Keratinocyte (primary cell): ENCODE data around the gene CCDC170. TPM values are rescaled to one million over a fixed set of nuclear protein-coding genes. Genes with fewer than 3 reads are reported as not detected.
A peak's percentile ranks its signal among the peaks of the same experiment; 100 is the strongest.
"Not testable (repeated sequence)": the region's sequence is repeated elsewhere in the genome, so short reads cannot be mapped to it uniquely, and the experiment has no call there.

Source experiments
- DNase-seq: peaks from one replicate; pipeline ENCODE4 v3.0.0-alpha.2; 2011; ENCODE audit warnings: low read depth, missing footprints, low spot score
- FAIRE-seq: peaks from 2 replicates; lab custom pipeline; 2011; peaks lifted over from hg19 to GRCh38; lab: Jason Lieb, UNC
- H2AFZ ChIP-seq: 2 replicates; pipeline ENCODE4 v1.6.0; 2012; ENCODE audit warnings: low read length, control low read depth, inconsistent platforms; ENCODE audit not compliant: control insufficient read depth
- H3K27ac ChIP-seq: 2 replicates; pipeline ENCODE4 v1.5.1; 2011; ENCODE audit warnings: low read length; ENCODE audit not compliant: control insufficient read depth, insufficient read depth
- H3K27me3 ChIP-seq: 3 replicates; pipeline ENCODE4 v1.6.0; 2011; ENCODE audit warnings: low read length; ENCODE audit not compliant: control insufficient read depth, insufficient read depth; ENCODE audit errors: extremely low read depth
- H3K36me3 ChIP-seq, 2 experiments: 2 replicates in 1 of 2; 3 replicates in 1 of 2; pipeline ENCODE4 v1.5.1; 2011; ENCODE audit warnings: low read length in 2 of 2, mild to moderate bottlenecking in 1 of 2; ENCODE audit not compliant: control insufficient read depth in 2 of 2, insufficient read depth in 2 of 2; ENCODE audit errors: extremely low read depth in 1 of 2
- H3K4me1 ChIP-seq: 3 replicates; pipeline ENCODE4 v1.5.1; 2011; ENCODE audit warnings: low read length; ENCODE audit not compliant: control insufficient read depth, insufficient read depth; ENCODE audit errors: extremely low read depth
- H3K4me2 ChIP-seq: 3 replicates; pipeline ENCODE4 v1.6.0; 2011; ENCODE audit warnings: low read depth, low read length; ENCODE audit not compliant: control insufficient read depth, insufficient read depth; ENCODE audit errors: extremely low read depth
- H3K4me3 ChIP-seq, 3 experiments: fragments of 200-600 bp in 1 of 3; sonication (generic) in 1 of 3; 2 replicates in 2 of 3; 3 replicates in 1 of 3; pipeline ENCODE4 v1.5.1; 2011 to 2016; ENCODE audit warnings: low read length in 3 of 3, mild to moderate bottlenecking in 3 of 3, control low read depth in 2 of 3, inconsistent platforms in 1 of 3, low read depth in 1 of 3, mixed read lengths in 1 of 3, mixed run types in 1 of 3, moderate library complexity in 1 of 3; ENCODE audit not compliant: control insufficient read depth in 2 of 3, insufficient read depth in 2 of 3; ENCODE audit errors: extremely low read depth in 1 of 3
- H3K79me2 ChIP-seq: 2 replicates; pipeline ENCODE4 v1.6.0; 2012; ENCODE audit warnings: low read length; ENCODE audit not compliant: control insufficient read depth, insufficient read depth
- H3K9ac ChIP-seq: 3 replicates; pipeline ENCODE4 v1.6.0; 2011; ENCODE audit warnings: low read length; ENCODE audit not compliant: control insufficient read depth, insufficient read depth; ENCODE audit errors: extremely low read depth
- H3K9me1 ChIP-seq: 3 replicates; pipeline ENCODE4 v1.6.0; 2011; ENCODE audit warnings: low read length; ENCODE audit not compliant: control insufficient read depth, insufficient read depth; ENCODE audit errors: extremely low read depth
- H3K9me3 ChIP-seq: 2 replicates; pipeline ENCODE4 v1.5.1; 2012; ENCODE audit warnings: low read depth, low read length; ENCODE audit not compliant: control insufficient read depth
- H4K20me1 ChIP-seq: 3 replicates; pipeline ENCODE4 v1.6.0; 2011; ENCODE audit warnings: low read length; ENCODE audit not compliant: control insufficient read depth, insufficient read depth; ENCODE audit errors: extremely low read depth
- CTCF ChIP-seq, 3 experiments: IDR thresholded peaks in 1 of 3; conservative IDR thresholded peaks in 1 of 3; optimal IDR thresholded peaks in 1 of 3; 2 replicates in 2 of 3; 3 replicates in 1 of 3; pipeline versions ENCODE3 to v1.5.1; 2011; ENCODE audit warnings: low read length in 3 of 3, mild to moderate bottlenecking in 3 of 3, moderate library complexity in 2 of 3, control low read depth in 1 of 3, inconsistent platforms in 1 of 3; ENCODE audit not compliant: insufficient read depth in 2 of 3; ENCODE audit errors: extremely low read depth in 1 of 3
- EZH2 ChIP-seq: IDR thresholded peaks from one replicate; pipeline ENCODE4 v1.6.1; 2012; ENCODE audit warnings: inconsistent platforms, mild to moderate bottlenecking, low read length, moderate library complexity
- dilution Hi-C: fragments of 300-500 bp; cut with MboI; formaldehyde crosslinking; loops from one replicate; pipeline ENCODE4 v1.7.0; 2020; ENCODE audit warnings: low sequenced_read_pairs; ENCODE audit not compliant: extremely low pct_ligation_motif_present
- polyA plus RNA-seq, 5 experiments: library from polyadenylated mRNA; depleted of rRNA in 3 of 5; stranded (reverse) in 3 of 5; stranded (forward) in 1 of 5; unstranded in 1 of 5; fragments of >200 nt; gene quantifications; 1 replicate in 1 of 5; 2 replicates in 3 of 5; 3 replicates in 1 of 5; pipeline versions ENCODE4 v1.2.1 to v1.2.3, GENCODE V29; 2011 to 2012; ENCODE audit warnings: missing spikeins in 2 of 5, low read depth in 1 of 5, low replicate concordance in 1 of 5

Gene CCDC170
- polyA plus RNA-seq, 1 donor (not counting 4 experiments of a cell fraction or from before 2014, with no cell fraction given) = 0.10 TPM

DNA sequence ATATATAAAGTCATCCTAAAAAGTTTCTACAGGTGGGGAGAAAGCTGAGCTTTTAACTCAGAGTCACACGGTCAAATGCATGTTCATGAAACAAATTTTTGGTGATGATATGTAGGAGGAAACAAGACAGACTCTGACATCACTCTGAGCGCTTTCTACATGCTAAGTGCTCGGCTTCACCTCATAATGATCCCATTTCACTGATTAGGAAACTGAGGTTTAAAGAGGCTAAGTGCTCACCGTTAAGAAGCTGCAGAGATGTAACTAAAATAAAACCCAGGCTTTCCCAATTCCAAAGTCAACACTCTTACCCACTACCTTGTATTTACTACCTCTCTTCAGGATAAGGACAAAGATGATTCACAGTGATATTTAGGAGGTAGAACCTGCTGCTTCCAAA is 46.6 kb upstream of the CCDC170 start:
- dilution Hi-C loops = no loop called here
- no peak overlapping the region for H3K4me3 ChIP-seq

GRCh38 chr6:151448623-151449022 is 45.2 kb upstream of the CCDC170 start:
- TF ChIP-seq EZH2 (no peak), CTCF (optimal IDR thresholded peaks at IDR 0.05 in 1 of 3, IDR thresholded peaks at IDR 0.05 in 1 of 3, conservative IDR thresholded peaks at IDR 0.05 in 1 of 3; ENCODE audit: extremely low read depth in 1 of 3, insufficient read depth in 2 of 3, low read length in 3 of 3) (peak in 1 of 3 experiments; percentile 22)
- H3K4me1 ChIP-seq = peaks cover 32% of the 10 kb centered on the region
- no peak overlapping the region for H3K4me3 ChIP-seq
- no peaks in the 10 kb centered on the region for H3K27me3 ChIP-seq
- no peaks in the 10 kb centered on the region for H4K20me1 ChIP-seq
- FAIRE-seq (no peak), DNase-seq (no peak)
- dilution Hi-C loops = no loop called here
- no peak overlapping the region for H3K4me2 ChIP-seq
- H3K9me1 ChIP-seq = no peaks in the 10 kb centered on the region
- H3K27ac ChIP-seq = no peak overlapping the region
- H2AFZ ChIP-seq = no peak overlapping the region
- H3K79me2 ChIP-seq = peaks cover 54% of the 10 kb centered on the region
- peaks cover 2% of the 10 kb centered on the region in 2 experiments for H3K36me3 ChIP-seq
- H3K9ac ChIP-seq = no peak overlapping the region
- no peaks in the 10 kb centered on the region for H3K9me3 ChIP-seq

More for the DNA sequence above, 46.6 kb upstream of the CCDC170 start:
- Histone ChIP-seq H3K9me3 (no peaks in the 10 kb centered on the region), H3K27me3 (no peaks in the 10 kb centered on the region), H3K9me1 (no peaks in the 10 kb centered on the region), H2AFZ (no peak overlapping the region), H3K27ac (no peak overlapping the region), H3K4me1 (peaks cover 28% of the 10 kb centered on the region), H3K9ac (no peak overlapping the region), H3K4me2 (no peak overlapping the region), H4K20me1 (no peaks in the 10 kb centered on the region), H3K79me2 (peaks cover 58% of the 10 kb centered on the region), H3K36me3 (peaks cover 2 to 6% of the 10 kb centered on the region in 2 experiments)
- DNase-seq (no peak), FAIRE-seq (no peak)
- TF ChIP-seq CTCF (optimal IDR thresholded peaks at IDR 0.05 in 1 of 3, IDR thresholded peaks at IDR 0.05 in 1 of 3, conservative IDR thresholded peaks at IDR 0.05 in 1 of 3; ENCODE audit: extremely low read depth in 1 of 3, insufficient read depth in 2 of 3, low read length in 3 of 3) (no peak), EZH2 (no peak)

DNA sequence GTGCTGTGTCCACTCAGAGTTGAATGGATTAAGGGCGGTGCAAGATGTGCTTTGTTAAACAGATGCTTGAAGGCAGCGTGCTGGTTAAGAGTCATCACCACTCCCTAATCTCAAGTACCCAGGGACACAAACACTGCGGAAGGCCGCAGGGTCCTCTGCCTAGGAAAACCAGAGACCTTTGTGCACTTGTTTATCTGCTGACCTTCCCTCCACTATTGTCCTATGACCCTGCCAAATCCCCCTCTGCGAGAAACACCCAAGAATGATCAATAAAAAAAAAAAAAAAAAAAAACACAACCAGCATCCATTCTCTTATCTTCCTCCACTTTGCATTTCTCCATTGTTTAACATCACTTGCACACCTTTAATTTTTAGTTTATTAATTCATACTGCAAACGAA is 42.9 kb upstream of the CCDC170 start:
- H2AFZ ChIP-seq, H3K9me3 ChIP-seq, H3K36me3 ChIP-seq, H3K27me3 ChIP-seq, DNase-seq, FAIRE-seq, H4K20me1 ChIP-seq, dilution Hi-C loops, H3K9me1 ChIP-seq: not testable (repeated sequence)
- H3K4me3 ChIP-seq = peak overlapping the region; percentile 78 to 98 (median 97)
- H3K27ac ChIP-seq = peak overlapping the region; percentile 85
- H3K4me2 ChIP-seq = peak overlapping the region; percentile 79
- H3K9ac ChIP-seq = peak overlapping the region; percentile 91
- H3K79me2 ChIP-seq = peaks cover 53% of the 10 kb centered on the region
- peaks cover 23% of the 10 kb centered on the region for H3K4me1 ChIP-seq
